HCT116 (cell line): Measurements from ENCODE around the gene CYP4F8. TPM values are rescaled to one million over a fixed set of nuclear protein-coding genes. Genes with fewer than 3 reads are reported as not detected.

Experiments
- ATAC-seq: fragments of 200-7000 bp; cut with Tn5 transposase; 2 replicates; pipeline ENCODE4 v1.9.1; 2020; ENCODE audit warnings: mild to moderate bottlenecking, moderate library complexity
- BruUV-seq: library from RNA; stranded (reverse); fragments of 400-500 nt; replicated peaks from 2 replicates; lab custom pipeline; 2021; lab: Mats Ljungman, UMichigan
- CTCF ChIA-PET: fragments of 300-600 bp; sonication (Branson Sonifier 250); formaldehyde crosslinking; loops from one replicate; lab custom pipeline; 2021; ENCODE audit warnings: antibody characterized with exemption; lab: Charles Lee
- POLR2A ChIA-PET: fragments of 300-600, 350-600 bp; sonication (Branson Sonifier 250); formaldehyde crosslinking; loops from one replicate; lab custom pipeline; 2021; ENCODE audit warnings: antibody characterized with exemption; lab: Charles Lee
- RAD21 ChIA-PET, 2 experiments: fragments of 300-600 bp; sonication (Branson Sonifier 250); formaldehyde crosslinking; loops; one replicate each; lab custom pipeline; 2023; ENCODE audit warnings: low total read pairs in 2 of 2; ENCODE audit not compliant: uncharacterized antibody in 2 of 2, unreplicated experiment in 2 of 2, low non-redundant PET in 1 of 2; lab: Charles Lee
- DNase-seq: peaks from one replicate; pipeline ENCODE4 v3.0.0-alpha.2; 2010; ENCODE audit warnings: low read depth, low spot score
- H2AFZ ChIP-seq: fragments of 200-600 bp; shearing (Covaris generic), sonication (generic); 2 replicates; pipeline ENCODE4 v1.6.1; 2017; ENCODE audit warnings: low read depth, mixed run types, mixed read lengths, antibody characterized with exemption, low read length; ENCODE audit not compliant: poor library complexity, severe bottlenecking
- H3K27ac ChIP-seq: 2 replicates; pipeline ENCODE4 v1.5.1; 2012; ENCODE audit warnings: low read depth, low read length
- H3K27me3 ChIP-seq: fragments of 200-600 bp; sonication (generic); 2 replicates; pipeline ENCODE4 v1.6.1; 2016; ENCODE audit warnings: mixed run types, low read length, mixed read lengths; ENCODE audit not compliant: insufficient read depth
- H3K36me3 ChIP-seq, 2 experiments: fragments of 200-500 bp in 1 of 2; fragments of 200-600 bp in 1 of 2; sonication (Bioruptor generic) in 1 of 2; sonication (generic) in 1 of 2; 2 replicates each; pipeline versions ENCODE4 v1.5.1 to v1.6.1; 2014 to 2016; ENCODE audit warnings: low read length in 2 of 2, inconsistent platforms in 1 of 2, mixed read lengths in 1 of 2, mixed run types in 1 of 2; ENCODE audit not compliant: insufficient read depth in 2 of 2, control insufficient read depth in 1 of 2
- H3K4me1 ChIP-seq, 2 experiments: fragments of 200-600 bp in 1 of 2; sonication (generic) in 1 of 2; 2 replicates each; pipeline versions ENCODE4 v1.5.1 to v1.6.1; 2012 to 2017; ENCODE audit warnings: low read length in 2 of 2, inconsistent platforms in 1 of 2, mild to moderate bottlenecking in 1 of 2, mixed read lengths in 1 of 2, mixed run types in 1 of 2, moderate library complexity in 1 of 2; ENCODE audit not compliant: insufficient read depth in 2 of 2, control insufficient read depth in 1 of 2
- H3K4me2 ChIP-seq: fragments of 200-600 bp; sonication (generic); 2 replicates; pipeline ENCODE4 v1.6.1; 2017; ENCODE audit warnings: mixed run types, low read length, mixed read lengths
- H3K4me3 ChIP-seq, 2 experiments: fragments of 200-600 bp in 1 of 2; sonication (generic) in 1 of 2; replicated peaks in 1 of 2; 2 replicates each; pipeline ENCODE4 v1.5.1; 2011 to 2016; ENCODE audit warnings: low read length in 2 of 2, control low read depth in 1 of 2, low read depth in 1 of 2, mild to moderate bottlenecking in 1 of 2, mixed read lengths in 1 of 2, mixed run types in 1 of 2
- H3K79me2 ChIP-seq: fragments of 200-600 bp; sonication (generic); 2 replicates; pipeline ENCODE4 v1.6.1; 2017; ENCODE audit warnings: mild to moderate bottlenecking, mixed run types, low read length, moderate library complexity, mixed read lengths; ENCODE audit not compliant: insufficient read depth
- H3K9ac ChIP-seq: fragments of 200-600 bp; sonication (generic); 2 replicates; pipeline ENCODE4 v1.6.1; 2016; ENCODE audit warnings: low read length, mixed read lengths
- H3K9me2 ChIP-seq: fragments of 200-600 bp; sonication (generic), shearing (Covaris generic); 2 replicates; pipeline ENCODE4 v1.6.1; 2017; ENCODE audit warnings: mixed run types, mild to moderate bottlenecking, moderate library complexity; ENCODE audit not compliant: insufficient read depth
- H3K9me3 ChIP-seq, 2 experiments: fragments of 200-500 bp in 1 of 2; fragments of 200-600 bp in 1 of 2; sonication (Bioruptor generic) in 1 of 2; sonication (generic) in 1 of 2; 2 replicates each; pipeline ENCODE4 v1.6.1; 2014 to 2017; ENCODE audit warnings: low read length in 2 of 2, mixed read lengths in 2 of 2, inconsistent platforms in 1 of 2, low read depth in 1 of 2, mild to moderate bottlenecking in 1 of 2, mixed run types in 1 of 2, moderate library complexity in 1 of 2; ENCODE audit not compliant: control insufficient read depth in 1 of 2, insufficient read depth in 1 of 2
- H4K20me1 ChIP-seq: fragments of 200-600 bp; sonication (generic), shearing (Covaris generic); 2 replicates; pipeline ENCODE4 v1.6.1; 2017; ENCODE audit warnings: mixed run types, mild to moderate bottlenecking, moderate library complexity; ENCODE audit not compliant: insufficient read depth
- EGR1 ChIP-seq: IDR thresholded peaks from 2 replicates; pipeline ENCODE4 v1.6.1; 2012; ENCODE audit warnings: low read depth
- ELF1 ChIP-seq: IDR thresholded peaks from 2 replicates; pipeline ENCODE4 v1.6.1; 2012; ENCODE audit warnings: low read depth, borderline replicate concordance
- EZH2phosphoT487 ChIP-seq: fragments of 200-600 bp; IDR thresholded peaks from 2 replicates; pipeline ENCODE4 v1.6.1; 2018; ENCODE audit warnings: antibody characterized with exemption, borderline replicate concordance
- FOSL1 ChIP-seq: IDR thresholded peaks from 2 replicates; pipeline ENCODE4 v1.6.1; 2012; ENCODE audit warnings: low read depth
- POLR2A ChIP-seq: IDR thresholded peaks from 2 replicates; pipeline ENCODE4 v1.7.0; 2011; ENCODE audit warnings: borderline replicate concordance; ENCODE audit not compliant: insufficient read depth, insufficient read length; ENCODE audit errors: extremely low read depth
- POLR2AphosphoS5 ChIP-seq: IDR thresholded peaks from 2 replicates; pipeline ENCODE4 v1.6.1; 2011; ENCODE audit warnings: mild to moderate bottlenecking, low read depth, low read length, moderate library complexity
- RAD21 ChIP-seq: IDR thresholded peaks from 2 replicates; pipeline ENCODE4 v1.6.1; 2012; ENCODE audit warnings: low read depth, mild to moderate bottlenecking
- SIN3A ChIP-seq: IDR thresholded peaks from 2 replicates; pipeline ENCODE4 v1.6.1; 2012; ENCODE audit warnings: low read depth
- YY1 ChIP-seq: IDR thresholded peaks from 2 replicates; pipeline ENCODE4 v1.6.1; 2011; ENCODE audit warnings: low read length, low read depth, moderate library complexity, mild to moderate bottlenecking; ENCODE audit not compliant: insufficient replicate concordance; ENCODE audit errors: extremely low read depth
- ZFX ChIP-seq: fragments of 450-650 bp; IDR thresholded peaks from 2 replicates; pipeline ENCODE4 v1.6.1; 2017
- ZNF274 ChIP-seq: fragments of 200-500 bp; sonication (Bioruptor generic); IDR thresholded peaks from 2 replicates; pipeline ENCODE4 v1.6.1; 2014; ENCODE audit warnings: mild to moderate bottlenecking, low read depth, low read length, inconsistent platforms
- intact Hi-C: fragments of 100-400 bp; cut with micrococcal nuclease; formaldehyde crosslinking; loops from 2 replicates; pipeline ENCODE4 v1.10.0; 2022
- total RNA-seq: library from RNA; stranded (reverse); gene quantifications from one replicate; pipeline ENCODE4 v1.2.1, GENCODE V29; 2021; ENCODE audit not compliant: unreplicated experiment
- TF ChIP-seq, protein P1 (sequence below): IDR thresholded peaks from 2 replicates; pipeline ENCODE4 v1.6.1; 2012
- TF ChIP-seq, protein P2 (sequence below): IDR thresholded peaks from 2 replicates; pipeline ENCODE4 v1.6.1; 2011; ENCODE audit warnings: mild to moderate bottlenecking, low read length, moderate library complexity; ENCODE audit not compliant: insufficient replicate concordance; ENCODE audit errors: extremely low read depth
- TF ChIP-seq, protein P3 (sequence below): IDR thresholded peaks from 2 replicates; pipeline ENCODE4 v1.6.1; 2012; ENCODE audit warnings: low read depth
- TF ChIP-seq, protein P4 (sequence below), 3 experiments: fragments of 200-600 bp in 1 of 3; sonication (generic) in 1 of 3; IDR thresholded peaks in 2 of 3; conservative IDR thresholded peaks in 1 of 3; 2 replicates each; pipeline ENCODE4 v1.5.1; 2012 to 2017; ENCODE audit warnings: low read depth in 2 of 3, low read length in 2 of 3, antibody characterized with exemption in 1 of 3, borderline replicate concordance in 1 of 3, control low read depth in 1 of 3, mild to moderate bottlenecking in 1 of 3, mixed read lengths in 1 of 3, mixed run types in 1 of 3, moderate library complexity in 1 of 3; ENCODE audit not compliant: insufficient read depth in 1 of 3

The CYP4F8 gene
- total RNA-seq, 1 experiment from 2014 or later, result not detected

DNA sequence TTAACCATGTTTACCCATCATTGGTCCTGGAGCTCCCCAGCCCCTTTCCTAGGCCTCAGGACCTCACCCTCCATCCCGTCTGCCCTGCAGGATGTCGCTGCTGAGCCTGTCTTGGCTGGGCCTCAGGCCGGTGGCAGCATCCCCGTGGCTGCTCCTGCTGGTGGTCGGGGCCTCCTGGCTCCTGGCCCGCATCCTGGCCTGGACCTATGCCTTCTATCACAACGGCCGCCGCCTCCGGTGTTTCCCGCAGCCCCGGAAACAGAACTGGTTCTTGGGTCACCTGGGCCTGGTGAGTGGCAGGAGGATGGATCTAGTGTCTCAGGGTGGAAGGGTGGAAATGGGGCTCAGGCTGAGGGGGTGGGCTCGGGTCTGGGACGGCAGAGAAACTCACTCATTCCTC lies 508 bp downstream of the CYP4F8 start:
- TF ChIP-seq, protein P1, sequence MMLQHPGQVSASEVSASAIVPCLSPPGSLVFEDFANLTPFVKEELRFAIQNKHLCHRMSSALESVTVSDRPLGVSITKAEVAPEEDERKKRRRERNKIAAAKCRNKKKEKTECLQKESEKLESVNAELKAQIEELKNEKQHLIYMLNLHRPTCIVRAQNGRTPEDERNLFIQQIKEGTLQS, result no peak
- TF ChIP-seq, protein P2, sequence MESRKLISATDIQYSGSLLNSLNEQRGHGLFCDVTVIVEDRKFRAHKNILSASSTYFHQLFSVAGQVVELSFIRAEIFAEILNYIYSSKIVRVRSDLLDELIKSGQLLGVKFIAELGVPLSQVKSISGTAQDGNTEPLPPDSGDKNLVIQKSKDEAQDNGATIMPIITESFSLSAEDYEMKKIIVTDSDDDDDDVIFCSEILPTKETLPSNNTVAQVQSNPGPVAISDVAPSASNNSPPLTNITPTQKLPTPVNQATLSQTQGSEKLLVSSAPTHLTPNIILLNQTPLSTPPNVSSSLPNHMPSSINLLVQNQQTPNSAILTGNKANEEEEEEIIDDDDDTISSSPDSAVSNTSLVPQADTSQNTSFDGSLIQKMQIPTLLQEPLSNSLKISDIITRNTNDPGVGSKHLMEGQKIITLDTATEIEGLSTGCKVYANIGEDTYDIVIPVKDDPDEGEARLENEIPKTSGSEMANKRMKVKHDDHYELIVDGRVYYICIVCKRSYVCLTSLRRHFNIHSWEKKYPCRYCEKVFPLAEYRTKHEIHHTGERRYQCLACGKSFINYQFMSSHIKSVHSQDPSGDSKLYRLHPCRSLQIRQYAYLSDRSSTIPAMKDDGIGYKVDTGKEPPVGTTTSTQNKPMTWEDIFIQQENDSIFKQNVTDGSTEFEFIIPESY, result no peak
- TF ChIP-seq ELF1 (no peak), RAD21 (no peak), EGR1 (no peak), ZFX (no peak), POLR2A (no peak), POLR2AphosphoS5 (no peak), YY1 (no peak), ZNF274 (no peak), EZH2phosphoT487 (no peak), FOSL1 (no peak), SIN3A (no peak)
- TF ChIP-seq, protein P3, sequence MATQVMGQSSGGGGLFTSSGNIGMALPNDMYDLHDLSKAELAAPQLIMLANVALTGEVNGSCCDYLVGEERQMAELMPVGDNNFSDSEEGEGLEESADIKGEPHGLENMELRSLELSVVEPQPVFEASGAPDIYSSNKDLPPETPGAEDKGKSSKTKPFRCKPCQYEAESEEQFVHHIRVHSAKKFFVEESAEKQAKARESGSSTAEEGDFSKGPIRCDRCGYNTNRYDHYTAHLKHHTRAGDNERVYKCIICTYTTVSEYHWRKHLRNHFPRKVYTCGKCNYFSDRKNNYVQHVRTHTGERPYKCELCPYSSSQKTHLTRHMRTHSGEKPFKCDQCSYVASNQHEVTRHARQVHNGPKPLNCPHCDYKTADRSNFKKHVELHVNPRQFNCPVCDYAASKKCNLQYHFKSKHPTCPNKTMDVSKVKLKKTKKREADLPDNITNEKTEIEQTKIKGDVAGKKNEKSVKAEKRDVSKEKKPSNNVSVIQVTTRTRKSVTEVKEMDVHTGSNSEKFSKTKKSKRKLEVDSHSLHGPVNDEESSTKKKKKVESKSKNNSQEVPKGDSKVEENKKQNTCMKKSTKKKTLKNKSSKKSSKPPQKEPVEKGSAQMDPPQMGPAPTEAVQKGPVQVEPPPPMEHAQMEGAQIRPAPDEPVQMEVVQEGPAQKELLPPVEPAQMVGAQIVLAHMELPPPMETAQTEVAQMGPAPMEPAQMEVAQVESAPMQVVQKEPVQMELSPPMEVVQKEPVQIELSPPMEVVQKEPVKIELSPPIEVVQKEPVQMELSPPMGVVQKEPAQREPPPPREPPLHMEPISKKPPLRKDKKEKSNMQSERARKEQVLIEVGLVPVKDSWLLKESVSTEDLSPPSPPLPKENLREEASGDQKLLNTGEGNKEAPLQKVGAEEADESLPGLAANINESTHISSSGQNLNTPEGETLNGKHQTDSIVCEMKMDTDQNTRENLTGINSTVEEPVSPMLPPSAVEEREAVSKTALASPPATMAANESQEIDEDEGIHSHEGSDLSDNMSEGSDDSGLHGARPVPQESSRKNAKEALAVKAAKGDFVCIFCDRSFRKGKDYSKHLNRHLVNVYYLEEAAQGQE, result no peak
- TF ChIP-seq, protein P4, sequence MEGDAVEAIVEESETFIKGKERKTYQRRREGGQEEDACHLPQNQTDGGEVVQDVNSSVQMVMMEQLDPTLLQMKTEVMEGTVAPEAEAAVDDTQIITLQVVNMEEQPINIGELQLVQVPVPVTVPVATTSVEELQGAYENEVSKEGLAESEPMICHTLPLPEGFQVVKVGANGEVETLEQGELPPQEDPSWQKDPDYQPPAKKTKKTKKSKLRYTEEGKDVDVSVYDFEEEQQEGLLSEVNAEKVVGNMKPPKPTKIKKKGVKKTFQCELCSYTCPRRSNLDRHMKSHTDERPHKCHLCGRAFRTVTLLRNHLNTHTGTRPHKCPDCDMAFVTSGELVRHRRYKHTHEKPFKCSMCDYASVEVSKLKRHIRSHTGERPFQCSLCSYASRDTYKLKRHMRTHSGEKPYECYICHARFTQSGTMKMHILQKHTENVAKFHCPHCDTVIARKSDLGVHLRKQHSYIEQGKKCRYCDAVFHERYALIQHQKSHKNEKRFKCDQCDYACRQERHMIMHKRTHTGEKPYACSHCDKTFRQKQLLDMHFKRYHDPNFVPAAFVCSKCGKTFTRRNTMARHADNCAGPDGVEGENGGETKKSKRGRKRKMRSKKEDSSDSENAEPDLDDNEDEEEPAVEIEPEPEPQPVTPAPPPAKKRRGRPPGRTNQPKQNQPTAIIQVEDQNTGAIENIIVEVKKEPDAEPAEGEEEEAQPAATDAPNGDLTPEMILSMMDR (IDR thresholded peaks at IDR 0.05 in 2 of 3, conservative IDR thresholded peaks at IDR 0.05 in 1 of 3; ENCODE audit: borderline replicate concordance in 1 of 3, insufficient read depth in 1 of 3, low read depth in 2 of 3, low read length in 2 of 3), result no peak
- no peaks in the 10 kb centered on the region for H4K20me1 ChIP-seq
- ChIA-PET POLR2A (no interaction called here), RAD21 (no interaction called here), CTCF (no interaction called here)
- peaks cover 6% of the 10 kb centered on the region for H3K27me3 ChIP-seq
- no peaks in the 10 kb centered on the region for H3K9me3 ChIP-seq
- H3K4me1 ChIP-seq, result no peaks in the 10 kb centered on the region
- intact Hi-C loops, result no loop called here
- no peak overlapping the region for H3K9ac ChIP-seq
- no peak overlapping the region for H3K4me2 ChIP-seq
- H3K9me2 ChIP-seq, result no peaks in the 10 kb centered on the region
- H3K4me3 ChIP-seq, result no peak overlapping the region
- BruUV-seq, result no TSS peak
- no peaks in the 10 kb centered on the region for H3K79me2 ChIP-seq
- no peak overlapping the region for H3K27ac ChIP-seq
- no peaks in the 10 kb centered on the region for H3K36me3 ChIP-seq
- DNase-seq (no peak), ATAC-seq (no peak)
- H2AFZ ChIP-seq, result no peak overlapping the region
